Measurements from ENCODE around the gene MTERF2. TPM values are rescaled to one million over a fixed set of nuclear protein-coding genes. Genes with fewer than 3 reads are reported as not detected.

The MTERF2 gene
- total RNA-seq, 4 donors from 2014 or later, result 15.8 to 20.9 (median 19.3) TPM

GRCh38 chr12:107011519-107011918 lies 24.6 kb upstream of the MTERF2 start:
- no peak for TF ChIP-seq CTCF (IDR thresholded peaks at IDR 0.05; ENCODE audit: low read depth)

- TF ChIP-seq CTCF (IDR thresholded peaks at IDR 0.05; ENCODE audit: low read depth), result no peak
These were observed 20.5 kb upstream of the MTERF2 start for GRCh38 chr12:107007411-107007810.

- TF ChIP-seq CTCF (IDR thresholded peaks at IDR 0.05; ENCODE audit: low read depth), result no peak
These were observed 12.5 kb upstream of the MTERF2 start for GRCh38 chr12:106999446-106999845.

- TF ChIP-seq CTCF (IDR thresholded peaks at IDR 0.05; ENCODE audit: low read depth), result no peak
These were observed 11.0 kb upstream of the MTERF2 start for GRCh38 chr12:106997916-106998315.

- no peak for TF ChIP-seq CTCF (IDR thresholded peaks at IDR 0.05; ENCODE audit: low read depth)
These were observed 7.8 kb upstream of the MTERF2 start for GRCh38 chr12:106994579-106995220.

GRCh38 chr12:106987846-106988245 lies 900 bp upstream of the MTERF2 start:
- no peak for TF ChIP-seq CTCF (IDR thresholded peaks at IDR 0.05; ENCODE audit: low read depth)

- no peak for TF ChIP-seq CTCF (IDR thresholded peaks at IDR 0.05; ENCODE audit: low read depth)
These were observed 811 bp downstream of the MTERF2 start for GRCh38 chr12:106986135-106986534.
